HTERT RPE-1 (cell line): Measurements from ENCODE around the gene ATOH8.
"Not testable (repeated sequence)": the region's sequence is repeated elsewhere in the genome, so short reads cannot be mapped to it uniquely, and the experiment has no call there.

Source experiments
- in situ Hi-C: fragments of 300-500 bp; cut with MboI; formaldehyde crosslinking; loops from 4 replicates; pipeline ENCODE4 v1.14.3; 2020; ENCODE audit warnings: low sequenced_read_pairs

The ATOH8 gene

GRCh38 chr2:85813211-85813981 lies 59.6 kb downstream of the ATOH8 start:
- in situ Hi-C loops, result loop anchor here (25.0 kb wide), 1 partner anchor 101 kb away; no protein-coding TSS in a partner anchor

GRCh38 chr2:85813982-85814801 lies 60.4 kb downstream of the ATOH8 start:
- in situ Hi-C loops, result loop anchor here (25.0 kb wide), 1 partner anchor 102 kb away; no protein-coding TSS in a partner anchor

GRCh38 chr2:85814802-85815550 lies 61.2 kb downstream of the ATOH8 start:
- in situ Hi-C loops, result loop anchor here (25.0 kb wide), 1 partner anchor 103 kb away; no protein-coding TSS in a partner anchor

- in situ Hi-C loops, result loop anchor here (25.0 kb wide), 1 partner anchor 108 kb away; no protein-coding TSS in a partner anchor
These were observed 66.2 kb downstream of the ATOH8 start for GRCh38 chr2:85819811-85820510.

- in situ Hi-C loops, result loop anchor here (25.0 kb wide), 1 partner anchor 110 kb away; no protein-coding TSS in a partner anchor
These were observed 69.0 kb downstream of the ATOH8 start for GRCh38 chr2:85822766-85823165.

GRCh38 chr2:85823951-85824350 lies 70.2 kb downstream of the ATOH8 start:
- in situ Hi-C loops, result loop anchor here (25.0 kb wide), 1 partner anchor 112 kb away; no protein-coding TSS in a partner anchor

GRCh38 chr2:85826990-85827878 lies 73.4 kb downstream of the ATOH8 start:
- in situ Hi-C loops, result no loop called here

- in situ Hi-C loops, result no loop called here
These were observed 74.2 kb downstream of the ATOH8 start for GRCh38 chr2:85827879-85828569.

GRCh38 chr2:85828725-85829124 lies 74.9 kb downstream of the ATOH8 start:
- in situ Hi-C loops, result no loop called here

- in situ Hi-C loops, result not testable (repeated sequence)
These were observed 75.6 kb downstream of the ATOH8 start for GRCh38 chr2:85829394-85829793.

- in situ Hi-C loops, result no loop called here
These were observed 76.9 kb downstream of the ATOH8 start for GRCh38 chr2:85830645-85831044.

GRCh38 chr2:85831735-85832134 lies 77.9 kb downstream of the ATOH8 start:
- in situ Hi-C loops, result no loop called here

GRCh38 chr2:85834466-85834865 lies 80.7 kb downstream of the ATOH8 start:
- in situ Hi-C loops, result no loop called here
